Transverse colon (tissue), 4 donors: ENCODE data around the gene P3H1. TPM values are rescaled to one million over a fixed set of nuclear protein-coding genes. Genes with fewer than 3 reads are reported as not detected.
"Not testable (repeated sequence)": the region's sequence is repeated elsewhere in the genome, so short reads cannot be mapped to it uniquely, and the experiment has no call there.

Experiments used
- DNase-seq: peaks from one replicate; pipeline ENCODE4 v3.0.0-alpha.2; 2019
- H3K27ac ChIP-seq, 4 donors: fragments of 200-600 bp; sonication (generic); 2 replicates each; pipeline ENCODE4 v1.5.1; 2016 to 2018; ENCODE audit warnings: inconsistent platforms in 4 of 4
- H3K27me3 ChIP-seq: fragments of 200-600 bp; sonication (generic); 2 replicates; pipeline ENCODE4 v1.5.1; 2017; ENCODE audit warnings: inconsistent platforms
- H3K36me3 ChIP-seq, 4 donors: fragments of 200-600 bp; sonication (generic); 2 replicates each; pipeline ENCODE4 v1.5.1; 2017 to 2019; ENCODE audit warnings: inconsistent platforms in 4 of 4
- H3K4me1 ChIP-seq, 4 donors: fragments of 200-600 bp; sonication (generic); 2 replicates each; pipeline ENCODE4 v1.5.1; 2017 to 2020; ENCODE audit warnings: inconsistent platforms in 4 of 4
- H3K4me3 ChIP-seq, 4 donors: fragments of 200-600 bp; sonication (generic); 1 replicate in 1 of 4; 2 replicates in 3 of 4; pipeline versions ENCODE4 v1.5.1 to v1.6.1; 2017 to 2019; ENCODE audit warnings: inconsistent platforms in 4 of 4
- H3K9me3 ChIP-seq, 2 donors: fragments of 200-600 bp; sonication (generic); 2 replicates each; pipeline ENCODE4 v1.5.1; 2017 to 2019; ENCODE audit warnings: inconsistent platforms in 2 of 2
- EP300 ChIP-seq: sonication (generic); formaldehyde crosslinking; IDR thresholded peaks from one replicate; pipeline ENCODE4 v1.6.1; 2017; ENCODE audit warnings: antibody characterized with exemption, low read depth
- POLR2A ChIP-seq: fragments of 450-650 bp; IDR thresholded peaks from one replicate; pipeline ENCODE4 v1.6.1; 2016; ENCODE audit warnings: antibody characterized with exemption, mild to moderate bottlenecking, moderate library complexity
- POLR2AphosphoS5 ChIP-seq, 3 donors: sonication (generic); formaldehyde crosslinking; IDR thresholded peaks; one replicate each; pipeline ENCODE4 v1.6.1; 2016; ENCODE audit warnings: antibody characterized with exemption in 3 of 3
- WGBS, 2 donors: methylation state at CpG; one replicate each; pipeline ENCODE4 v1.1.5; 2018; ENCODE audit warnings: low coverage in 1 of 2; 5-methylcytosine and 5-hydroxymethylcytosine counted together
- in situ Hi-C, 4 donors: fragments of 200-750 bp; cut with MboI; loops; one replicate each; pipeline versions ENCODE4 v1.15.0 to v1.15.1; 2017; ENCODE audit warnings: low sequenced_read_pairs in 3 of 4, low pct_ligation_motif_present in 1 of 4, low pct_unique_long_range_greater_than_20kb in 1 of 4
- intact Hi-C: fragments of 100-400 bp; cut with DNase I; formaldehyde crosslinking; loops from one replicate; pipeline ENCODE4 v1.15.1; 2023; ENCODE audit warnings: low total_unique reads
- total RNA-seq, 4 donors: library from RNA; depleted of rRNA; stranded (reverse); fragments of >200 nt; gene quantifications; one replicate each; pipeline ENCODE4 v1.1.0, GENCODE V29; 2016
- TF ChIP-seq, protein P1 (sequence below), 5 experiments: fragments of 200-600 bp in 3 of 5; fragments of 450-650 bp in 2 of 5; sonication (generic) in 3 of 5; IDR thresholded peaks; 1 replicate in 2 of 5; 2 replicates in 3 of 5; pipeline ENCODE4 v1.5.1; 2016 to 2017; ENCODE audit warnings: antibody characterized with exemption in 5 of 5, inconsistent platforms in 3 of 5, mild to moderate bottlenecking in 2 of 5, moderate library complexity in 1 of 5

The P3H1 gene
- total RNA-seq, 4 donors from 2014 or later, result 8.7 to 37.2 (median 10.2) TPM

DNA sequence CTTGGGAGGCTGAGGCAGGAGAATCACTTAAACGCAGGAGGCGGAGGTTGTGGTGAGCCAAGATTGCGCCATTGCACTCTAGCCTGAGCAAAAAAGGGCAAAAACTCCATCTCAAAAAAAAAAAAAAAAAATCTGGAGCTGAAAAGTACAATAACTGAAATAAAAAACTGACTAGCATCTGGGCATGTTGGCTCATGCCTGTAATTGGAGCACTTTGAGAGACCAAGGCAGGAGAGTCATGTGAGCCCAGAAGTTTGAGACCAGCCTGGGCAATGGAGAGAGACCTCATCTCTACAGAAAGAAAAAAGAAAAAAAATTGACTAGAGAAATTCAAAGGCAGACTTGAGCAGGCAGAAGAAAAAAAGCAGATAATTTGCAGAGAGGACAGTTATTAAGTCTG is 44.9 kb downstream of the P3H1 start:
- WGBS, 2 donors, result 92 to 100% methylated on average over 3 of the region's 3 CpGs
- intact Hi-C loops, result no loop called here
- in situ Hi-C loops, result no loop called here

DNA sequence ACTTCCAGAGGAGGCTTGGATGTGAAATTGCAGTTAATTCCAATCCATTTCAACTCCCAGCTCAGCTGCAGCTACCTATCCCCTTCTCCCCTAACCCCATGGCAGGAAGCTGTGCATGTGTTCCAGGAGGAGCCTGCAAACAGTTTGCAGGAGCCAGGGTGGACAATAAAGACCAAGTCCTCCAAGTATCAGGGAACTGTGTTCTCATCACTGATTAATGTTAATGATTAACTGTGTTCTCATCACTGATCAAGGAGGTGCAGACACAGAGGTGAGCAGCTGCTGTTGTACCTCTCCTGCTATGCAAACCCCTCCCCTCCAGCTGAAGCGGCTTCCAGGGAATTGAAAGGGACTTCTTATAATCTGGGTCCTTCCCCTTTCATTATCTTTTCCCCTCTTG is 46.0 kb downstream of the P3H1 start:
- TF ChIP-seq, protein P1, sequence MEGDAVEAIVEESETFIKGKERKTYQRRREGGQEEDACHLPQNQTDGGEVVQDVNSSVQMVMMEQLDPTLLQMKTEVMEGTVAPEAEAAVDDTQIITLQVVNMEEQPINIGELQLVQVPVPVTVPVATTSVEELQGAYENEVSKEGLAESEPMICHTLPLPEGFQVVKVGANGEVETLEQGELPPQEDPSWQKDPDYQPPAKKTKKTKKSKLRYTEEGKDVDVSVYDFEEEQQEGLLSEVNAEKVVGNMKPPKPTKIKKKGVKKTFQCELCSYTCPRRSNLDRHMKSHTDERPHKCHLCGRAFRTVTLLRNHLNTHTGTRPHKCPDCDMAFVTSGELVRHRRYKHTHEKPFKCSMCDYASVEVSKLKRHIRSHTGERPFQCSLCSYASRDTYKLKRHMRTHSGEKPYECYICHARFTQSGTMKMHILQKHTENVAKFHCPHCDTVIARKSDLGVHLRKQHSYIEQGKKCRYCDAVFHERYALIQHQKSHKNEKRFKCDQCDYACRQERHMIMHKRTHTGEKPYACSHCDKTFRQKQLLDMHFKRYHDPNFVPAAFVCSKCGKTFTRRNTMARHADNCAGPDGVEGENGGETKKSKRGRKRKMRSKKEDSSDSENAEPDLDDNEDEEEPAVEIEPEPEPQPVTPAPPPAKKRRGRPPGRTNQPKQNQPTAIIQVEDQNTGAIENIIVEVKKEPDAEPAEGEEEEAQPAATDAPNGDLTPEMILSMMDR (IDR thresholded peaks at IDR 0.05), result no peak
- TF ChIP-seq POLR2A (no peak), POLR2AphosphoS5 (IDR thresholded peaks at IDR 0.05) (no peak), EP300 (no peak)
- DNase-seq, result no peak
- intact Hi-C loops (no loop called here), in situ Hi-C loops (no loop called here)
- no peaks in the 10 kb centered on the region for H3K36me3 ChIP-seq
- WGBS, 2 donors, result 83% methylated on average over 1 of the region's 1 CpG; no CpG with 5 or more reads in 1 of the 2 donors
- H3K4me1 ChIP-seq, result no peaks in the 10 kb centered on the region
- no peaks in the 10 kb centered on the region for H3K9me3 ChIP-seq
- no peak overlapping the region for H3K4me3 ChIP-seq
- H3K27me3 ChIP-seq, result no peaks in the 10 kb centered on the region
- no peak overlapping the region for H3K27ac ChIP-seq

More for the DNA sequence above, 44.9 kb downstream of the P3H1 start:
- H3K4me1 ChIP-seq, result no peaks in the 10 kb centered on the region
- TF ChIP-seq POLR2A, result no peak
- TF ChIP-seq, protein P1 (IDR thresholded peaks at IDR 0.05), result no peak
- no peak for TF ChIP-seq EP300
- TF ChIP-seq POLR2AphosphoS5 (IDR thresholded peaks at IDR 0.05), result no peak
- no peak overlapping the region for H3K4me3 ChIP-seq
- no peak overlapping the region for H3K27ac ChIP-seq
- H3K9me3 ChIP-seq, result no peaks in the 10 kb centered on the region
- H3K36me3 ChIP-seq, result no peaks in the 10 kb centered on the region
- H3K27me3 ChIP-seq, result no peaks in the 10 kb centered on the region
- DNase-seq, result no peak

DNA sequence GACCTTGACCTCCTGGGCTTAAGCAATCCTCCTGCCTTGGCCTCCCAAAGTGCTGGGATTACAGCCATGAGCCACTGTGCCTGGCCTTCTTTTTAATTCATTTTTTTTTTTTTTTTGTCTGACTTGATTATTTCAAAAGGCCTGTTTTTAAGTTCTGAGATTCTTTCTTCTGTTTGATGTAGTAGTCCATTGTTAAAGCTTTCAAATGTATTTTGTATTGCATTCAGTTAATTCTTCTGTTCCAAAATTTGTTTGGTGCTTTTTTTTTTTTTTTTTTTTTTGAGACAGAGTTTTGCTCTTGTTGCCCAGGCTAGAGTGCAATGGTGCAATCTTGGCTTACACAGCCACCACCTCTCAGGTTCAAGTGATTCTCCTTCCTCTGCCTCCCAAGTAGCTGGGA is 52.4 kb downstream of the P3H1 start:
- H3K27ac ChIP-seq, H3K4me3 ChIP-seq, H3K4me1 ChIP-seq, DNase-seq, intact Hi-C loops, in situ Hi-C loops, H3K27me3 ChIP-seq: not testable (repeated sequence)
- H3K9me3 ChIP-seq, result peaks cover 4 to 11% of the 10 kb centered on the region in 2 donors
- H3K36me3 ChIP-seq, result peaks cover 0 to 19% (median 5%) of the 10 kb centered on the region in 4 donors

DNA sequence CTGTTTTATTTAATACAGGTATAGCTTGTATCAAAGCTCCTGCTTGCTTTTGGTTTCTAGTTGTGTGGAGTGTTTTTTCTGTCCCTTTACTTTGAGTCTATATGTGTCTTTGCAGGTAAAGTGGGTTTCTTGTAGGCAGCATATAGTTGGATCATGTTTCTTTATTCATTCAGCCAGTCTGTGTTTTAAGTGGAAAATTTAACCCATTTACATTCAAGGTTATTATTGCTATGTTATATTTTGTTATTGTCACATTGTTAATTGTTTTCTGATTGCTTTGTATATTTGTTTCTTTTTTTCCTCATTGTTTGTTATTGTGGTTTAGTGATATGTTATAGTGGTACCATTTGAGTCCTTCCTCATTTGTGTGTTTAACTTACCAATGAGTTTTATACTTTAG is 53.5 kb downstream of the P3H1 start:
- DNase-seq, result no peak
- Histone ChIP-seq H3K4me3 (no peak overlapping the region), H3K9me3 (peaks cover 4 to 11% of the 10 kb centered on the region in 2 donors), H3K4me1 (no peaks in the 10 kb centered on the region), H3K27ac (no peak overlapping the region), H3K36me3 (peaks cover 0 to 19% (median 5%) of the 10 kb centered on the region in 4 donors), H3K27me3 (no peaks in the 10 kb centered on the region)
- in situ Hi-C loops, result no loop called here
- intact Hi-C loops, result no loop called here
- TF ChIP-seq EP300 (no peak), POLR2AphosphoS5 (IDR thresholded peaks at IDR 0.05) (no peak), POLR2A (no peak)
- TF ChIP-seq, protein P1 (IDR thresholded peaks at IDR 0.05), result no peak

DNA sequence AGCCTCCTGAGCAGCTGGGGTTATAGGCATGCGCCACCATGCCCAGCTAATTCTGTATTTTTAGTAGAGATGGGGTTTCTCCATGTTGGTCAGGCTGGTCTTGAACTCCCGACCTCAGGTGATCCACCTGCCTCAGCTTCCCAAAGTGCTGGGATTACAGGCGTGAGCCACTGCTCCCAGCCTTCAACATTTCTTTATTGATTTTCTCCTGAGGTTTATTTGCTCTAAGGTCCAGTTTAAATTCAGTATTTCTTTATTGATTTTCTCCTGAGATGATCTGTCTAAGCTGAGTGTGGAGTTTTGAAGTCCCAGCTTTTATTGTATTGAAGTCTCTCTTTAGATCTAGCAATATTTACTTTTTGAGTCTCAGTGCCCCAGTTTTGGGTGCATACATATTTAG is 54.0 kb downstream of the P3H1 start:
- H3K27ac ChIP-seq, H3K4me1 ChIP-seq, H3K27me3 ChIP-seq, in situ Hi-C loops, intact Hi-C loops, H3K4me3 ChIP-seq, DNase-seq: not testable (repeated sequence)
- Histone ChIP-seq H3K36me3 (peaks cover 0 to 21% (median 5%) of the 10 kb centered on the region in 4 donors), H3K9me3 (peaks cover 4 to 11% of the 10 kb centered on the region in 2 donors)
- 100% methylated on average over 1 to 3 of the region's 3 CpGs for WGBS, 2 donors
